ENCODE results near the gene ZNF618.

Gene ZNF618

GRCh38 chr9:114098021-114098935 is 222.2 kb downstream of the ZNF618 start:
- DNase-seq (ENCODE audit: low read depth in 3 of 3), result peak in 2 of 3 experiments; percentile 11 to 30

DNA sequence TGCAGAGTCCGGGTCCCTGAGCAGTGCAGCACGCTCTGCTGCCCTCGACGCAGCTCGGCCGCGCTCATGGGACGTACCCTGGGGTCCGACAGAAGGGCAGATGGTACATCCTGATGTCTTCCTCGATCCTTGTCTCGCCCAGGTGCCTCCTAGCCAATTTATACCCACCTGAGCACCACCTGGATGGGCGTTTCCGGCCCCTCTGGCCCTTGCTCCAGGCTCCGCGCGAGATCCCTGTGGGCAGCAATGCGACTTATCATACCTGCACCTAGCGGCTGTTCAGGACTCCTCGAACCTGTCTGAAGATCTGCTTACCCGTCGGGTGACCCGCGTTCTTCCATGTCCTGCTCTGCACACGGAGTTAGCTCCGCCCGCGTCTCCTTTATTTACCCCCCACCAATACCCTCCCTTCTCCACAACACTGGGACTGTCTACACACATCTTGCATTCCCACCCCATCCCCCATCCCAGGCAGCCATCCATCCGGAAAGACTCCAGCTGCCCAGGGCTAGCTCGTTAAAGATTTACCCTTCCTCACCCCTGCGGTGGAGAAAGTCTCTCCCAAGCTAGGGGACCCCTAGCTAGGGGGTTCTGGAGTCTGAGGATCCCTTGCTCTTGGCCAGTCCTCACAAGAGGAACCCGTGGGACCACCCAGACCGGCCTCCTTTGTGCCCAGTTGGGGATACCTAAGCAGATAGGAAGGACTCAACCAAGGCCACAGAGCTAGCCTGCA is 223.0 kb downstream of the ZNF618 start, which contains the start of gene KIF12:
TSS of gene KIF12 (minus strand) at position 357 of the 733 bp plus-strand sequence. CDS start at position 341, 16 bp downstream.
- no peak for DNase-seq (ENCODE audit: low read depth in 3 of 3)

GRCh38 chr9:114099669-114100270 is 223.7 kb downstream of the ZNF618 start:
- DNase-seq (ENCODE audit: low read depth in 3 of 3), result no peak

DNA sequence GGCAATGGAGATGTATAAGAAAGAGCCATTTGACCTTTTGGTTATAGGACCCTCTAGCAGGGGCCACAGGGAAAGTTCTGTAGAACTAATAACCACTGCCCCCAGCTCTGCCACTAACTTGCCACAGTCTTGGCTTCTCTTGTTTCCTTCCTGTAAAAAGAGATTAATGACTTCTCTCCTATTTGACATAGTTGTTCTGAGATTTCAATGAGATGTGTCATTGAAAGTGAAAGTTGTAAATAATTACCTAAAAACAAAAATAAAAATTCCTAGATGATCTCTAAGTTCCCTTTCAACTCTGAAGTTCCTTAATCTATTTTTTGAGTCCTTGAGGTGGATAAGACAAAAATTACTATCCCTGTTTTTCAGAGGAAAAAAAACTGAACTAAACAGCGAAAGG is 224.4 kb downstream of the ZNF618 start:
- DNase-seq (ENCODE audit: low read depth in 3 of 3), result no peak

- DNase-seq (ENCODE audit: low read depth in 3 of 3), result no peak
Measured at GRCh38 chr9:114102484-114102883, 226.4 kb downstream of the ZNF618 start.

DNA sequence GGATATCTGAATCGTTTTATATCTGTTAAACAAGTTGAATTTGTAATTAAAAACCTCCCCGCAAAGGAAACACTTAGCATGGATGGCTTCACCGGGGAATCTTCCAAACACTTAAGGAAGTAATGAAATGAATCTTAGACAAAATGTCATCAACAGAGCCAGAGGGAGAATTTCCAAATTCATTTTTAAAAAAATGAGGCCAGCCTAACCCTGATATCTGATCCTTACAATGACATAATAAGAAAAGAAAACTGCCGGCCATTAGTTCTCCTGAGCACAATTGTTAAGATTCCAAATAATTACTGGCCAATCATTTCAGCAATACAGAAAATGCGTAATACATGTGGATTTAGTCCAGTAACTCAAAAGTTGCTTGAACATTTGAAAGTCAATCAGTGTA is 229.1 kb downstream of the ZNF618 start:
- no peak for DNase-seq (ENCODE audit: low read depth in 3 of 3)

Measured in stimulated activated CD4-positive, alpha-beta T cell treated with anti-CD3 and anti-CD28 coated beads, TNF-alpha, amount 100 ng/mL, for 24 hours (primary cell).